Epithelial cell of proximal tubule (primary cell): ENCODE measurements around the gene PCSK7. TPM values are rescaled to one million over a fixed set of nuclear protein-coding genes. Genes with fewer than 3 reads are reported as not detected.

Source experiments
- DNase-seq: peaks from one replicate; pipeline ENCODE4 v3.0.0-alpha.2; 2011; ENCODE audit warnings: low read depth
- H3K4me3 ChIP-seq: 2 replicates; pipeline ENCODE4 v1.5.1; 2011; ENCODE audit warnings: low read depth, mild to moderate bottlenecking, low read length
- CTCF ChIP-seq: conservative IDR thresholded peaks from 2 replicates; pipeline ENCODE4 v1.5.1; 2012; ENCODE audit warnings: low read depth, mild to moderate bottlenecking, low read length
- total RNA-seq: library from RNA; depleted of rRNA; stranded (reverse); fragments of >200 nt; gene quantifications from 2 replicates; pipeline ENCODE4 v1.2.3, GENCODE V29; 2015

Gene PCSK7
- total RNA-seq, 1 donor from 2014 or later = 19.6 TPM

DNA sequence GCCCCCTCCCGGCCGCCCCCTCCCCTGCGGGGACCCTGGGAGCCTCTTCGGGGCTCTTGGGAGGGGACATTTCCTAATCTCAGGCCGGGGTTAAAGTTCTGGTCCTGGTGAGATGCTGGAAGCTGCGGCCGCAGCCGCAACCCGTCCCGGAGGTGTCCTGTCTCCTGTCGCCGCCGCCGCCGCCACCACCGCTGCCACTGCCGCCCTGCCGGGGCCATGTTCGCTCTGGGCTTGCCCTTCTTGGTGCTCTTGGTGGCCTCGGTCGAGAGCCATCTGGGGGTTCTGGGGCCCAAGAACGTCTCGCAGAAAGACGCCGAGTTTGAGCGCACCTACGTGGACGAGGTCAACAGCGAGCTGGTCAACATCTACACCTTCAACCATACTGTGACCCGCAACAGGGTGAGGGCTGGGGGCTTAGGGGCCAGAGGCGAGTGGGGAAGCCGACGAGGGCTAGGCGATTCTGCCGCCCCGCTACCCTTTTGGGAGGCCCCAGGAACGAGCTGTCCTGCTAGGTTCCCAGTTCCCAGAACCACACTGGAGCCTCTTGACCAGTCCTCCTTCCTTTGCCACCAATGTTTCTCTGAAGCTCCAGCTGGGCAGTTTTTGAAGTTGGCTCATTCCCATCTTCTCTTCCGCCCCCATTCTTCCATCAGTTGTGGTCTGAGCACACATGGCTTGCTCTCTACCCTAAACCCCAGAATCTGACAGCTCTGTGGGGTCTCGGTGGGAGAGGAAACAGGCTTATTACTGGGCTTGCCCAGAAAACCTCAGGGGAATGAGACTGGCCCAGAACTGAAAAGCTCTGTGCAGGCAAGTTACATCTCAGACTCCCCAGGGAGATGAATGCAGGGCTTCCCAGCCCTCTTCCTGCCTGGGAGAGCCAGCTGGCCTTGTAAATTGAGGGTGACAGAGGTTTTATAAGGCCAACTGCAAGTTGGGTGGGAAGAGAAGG lies 52.5 kb downstream of the PCSK7 start:
- H3K4me3 ChIP-seq = peak overlapping the region; percentile 71
- no peak for TF ChIP-seq CTCF
- DNase-seq = no peak

- H3K4me3 ChIP-seq = peak within 1 kb of the TSS; percentile 71
- DNase-seq = peak; percentile 22
- no peak for TF ChIP-seq CTCF
These were observed 53.5 kb downstream of the PCSK7 start, which contains the start of gene SIDT2 for GRCh38 chr11:117178210-117179034. TSS of gene SIDT2 (plus strand) at chr11:117178743. CDS start at chr11:117179264, 521 bp downstream.

GRCh38 chr11:117177534-117178209 lies 54.2 kb downstream of the PCSK7 start:
- no peak for TF ChIP-seq CTCF
- no peak for DNase-seq
- peak overlapping the region; percentile 71 for H3K4me3 ChIP-seq

- no peak for DNase-seq
- no peak overlapping the region for H3K4me3 ChIP-seq
- no peak for TF ChIP-seq CTCF
These were observed 55.7 kb downstream of the PCSK7 start for GRCh38 chr11:117176186-117176585.

DNA sequence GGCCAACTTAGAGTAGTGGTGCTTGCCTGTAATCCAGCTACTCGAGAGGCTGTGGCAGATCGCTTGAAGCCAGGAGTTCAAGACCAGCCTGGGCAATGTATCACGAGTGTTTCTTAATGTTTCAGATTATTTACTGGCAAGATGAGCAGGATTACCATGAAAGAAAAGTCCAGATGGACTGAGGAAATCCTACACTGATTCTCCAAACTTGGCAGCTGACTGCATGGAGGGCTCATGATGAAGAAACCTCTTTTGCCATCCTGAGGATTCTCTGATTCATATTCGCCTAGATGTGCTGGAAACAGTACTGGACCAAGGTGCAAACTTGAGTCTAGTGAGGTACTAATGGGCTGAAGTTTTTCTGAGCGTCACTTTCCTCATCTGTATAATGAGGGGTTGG lies 56.1 kb downstream of the PCSK7 start:
- no peak for TF ChIP-seq CTCF
- DNase-seq = no peak
- no peak overlapping the region for H3K4me3 ChIP-seq

GRCh38 chr11:117175104-117175503 lies 56.8 kb downstream of the PCSK7 start:
- no peak for TF ChIP-seq CTCF
- no peak overlapping the region for H3K4me3 ChIP-seq
- DNase-seq = no peak
